Esophagus muscularis mucosa (tissue), 4 donors: ENCODE data around the gene ABCA1. TPM values are rescaled to one million over a fixed set of nuclear protein-coding genes. Genes with fewer than 3 reads are reported as not detected.

Experiments
- DNase-seq: peaks from one replicate; pipeline ENCODE4 v3.0.0-alpha.2; 2017; ENCODE audit errors: extremely low spot score
- H3K27ac ChIP-seq, 4 donors: fragments of 200-600 bp; sonication (generic); replicated peaks in 1 of 4; 1 replicate in 3 of 4; 2 replicates in 1 of 4; pipeline ENCODE4 v1.5.1; 2016 to 2019; ENCODE audit warnings: mild to moderate bottlenecking in 1 of 4
- H3K27me3 ChIP-seq, 4 donors: fragments of 200-600 bp; sonication (generic); one replicate each; pipeline versions ENCODE4 v1.5.1 to v1.6.0; 2016 to 2019
- H3K36me3 ChIP-seq, 4 donors: fragments of 200-600 bp; sonication (generic); one replicate each; pipeline ENCODE4 v1.5.1; 2016 to 2019
- H3K4me1 ChIP-seq, 4 donors: fragments of 200-600 bp; sonication (generic); one replicate each; pipeline ENCODE4 v1.5.1; 2016 to 2019
- H3K4me3 ChIP-seq, 4 donors: fragments of 200-600 bp; sonication (generic); 1 replicate in 2 of 4; 2 replicates in 2 of 4; pipeline ENCODE4 v1.5.1; 2016 to 2019; ENCODE audit warnings: mild to moderate bottlenecking in 4 of 4, moderate library complexity in 1 of 4
- H3K9me3 ChIP-seq, 4 donors: fragments of 200-600 bp; sonication (generic); 1 replicate in 3 of 4; 2 replicates in 1 of 4; pipeline ENCODE4 v1.5.1; 2016 to 2019
- EP300 ChIP-seq: sonication (generic); formaldehyde crosslinking; IDR thresholded peaks from one replicate; pipeline ENCODE4 v1.6.1; 2017; ENCODE audit warnings: antibody characterized with exemption
- POLR2A ChIP-seq: fragments of 450-650 bp; IDR thresholded peaks from one replicate; pipeline ENCODE4 v1.6.1; 2017; ENCODE audit warnings: antibody characterized with exemption, moderate library complexity, mild to moderate bottlenecking, low read depth
- POLR2AphosphoS5 ChIP-seq, 2 donors: sonication (generic); formaldehyde crosslinking; IDR thresholded peaks; one replicate each; pipeline ENCODE4 v1.6.1; 2017; ENCODE audit warnings: antibody characterized with exemption in 2 of 2
- WGBS: methylation state at CpG from one replicate; pipeline ENCODE4 v1.1.5; 2018; 5-methylcytosine and 5-hydroxymethylcytosine counted together
- intact Hi-C: fragments of 100-400 bp; cut with DNase I; formaldehyde crosslinking; loops from one replicate; pipeline ENCODE4 v1.15.1; 2023
- total RNA-seq, 4 donors: library from RNA; depleted of rRNA; stranded (reverse); fragments of >200 nt; gene quantifications; one replicate each; pipeline versions ENCODE4 v1.1.0 to v1.2.1, GENCODE V29; 2016
- TF ChIP-seq, protein P1 (sequence below), 3 experiments: fragments of 200-600 bp in 2 of 3; fragments of 450-650 bp in 1 of 3; sonication (generic) in 2 of 3; IDR thresholded peaks; one replicate each; pipeline ENCODE4 v1.5.1; 2017 to 2019; ENCODE audit warnings: antibody characterized with exemption in 3 of 3, mild to moderate bottlenecking in 2 of 3, moderate library complexity in 1 of 3

ABCA1 gene
- total RNA-seq, 4 donors from 2014 or later, result 47.8 to 73.9 (median 54.7) TPM

DNA sequence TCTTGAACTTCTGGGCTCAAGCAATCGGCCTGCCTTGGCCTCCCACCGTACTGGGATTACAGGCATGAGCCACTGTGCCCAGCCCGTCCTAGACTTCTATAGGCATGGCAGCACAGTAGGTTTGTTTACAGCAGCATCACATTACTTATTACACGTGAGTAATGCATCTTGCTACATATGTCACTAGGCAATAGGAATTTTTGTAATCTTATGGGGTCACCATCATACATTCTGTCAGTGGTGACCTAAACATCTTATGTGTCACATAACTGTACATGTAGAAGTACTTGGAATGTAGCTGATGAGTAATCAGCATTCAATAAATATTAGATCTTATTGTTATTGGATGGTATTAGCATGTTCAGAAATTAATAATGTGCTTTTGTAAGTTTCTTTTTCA is 22.9 kb upstream of the ABCA1 start:
- TF ChIP-seq POLR2AphosphoS5 (IDR thresholded peaks at IDR 0.05) (no peak), POLR2A (no peak), EP300 (no peak)
- TF ChIP-seq, protein P1, sequence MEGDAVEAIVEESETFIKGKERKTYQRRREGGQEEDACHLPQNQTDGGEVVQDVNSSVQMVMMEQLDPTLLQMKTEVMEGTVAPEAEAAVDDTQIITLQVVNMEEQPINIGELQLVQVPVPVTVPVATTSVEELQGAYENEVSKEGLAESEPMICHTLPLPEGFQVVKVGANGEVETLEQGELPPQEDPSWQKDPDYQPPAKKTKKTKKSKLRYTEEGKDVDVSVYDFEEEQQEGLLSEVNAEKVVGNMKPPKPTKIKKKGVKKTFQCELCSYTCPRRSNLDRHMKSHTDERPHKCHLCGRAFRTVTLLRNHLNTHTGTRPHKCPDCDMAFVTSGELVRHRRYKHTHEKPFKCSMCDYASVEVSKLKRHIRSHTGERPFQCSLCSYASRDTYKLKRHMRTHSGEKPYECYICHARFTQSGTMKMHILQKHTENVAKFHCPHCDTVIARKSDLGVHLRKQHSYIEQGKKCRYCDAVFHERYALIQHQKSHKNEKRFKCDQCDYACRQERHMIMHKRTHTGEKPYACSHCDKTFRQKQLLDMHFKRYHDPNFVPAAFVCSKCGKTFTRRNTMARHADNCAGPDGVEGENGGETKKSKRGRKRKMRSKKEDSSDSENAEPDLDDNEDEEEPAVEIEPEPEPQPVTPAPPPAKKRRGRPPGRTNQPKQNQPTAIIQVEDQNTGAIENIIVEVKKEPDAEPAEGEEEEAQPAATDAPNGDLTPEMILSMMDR (IDR thresholded peaks at IDR 0.05), result no peak
- Histone ChIP-seq H3K27ac (no peak overlapping the region), H3K9me3 (no peaks in the 10 kb centered on the region), H3K4me1 (no peaks in the 10 kb centered on the region), H3K36me3 (no peaks in the 10 kb centered on the region), H3K4me3 (no peak overlapping the region), H3K27me3 (no peaks in the 10 kb centered on the region)
- DNase-seq, result no peak
- WGBS, result 91% methylated on average over 4 of the region's 4 CpGs
- intact Hi-C loops, result no loop called here

DNA sequence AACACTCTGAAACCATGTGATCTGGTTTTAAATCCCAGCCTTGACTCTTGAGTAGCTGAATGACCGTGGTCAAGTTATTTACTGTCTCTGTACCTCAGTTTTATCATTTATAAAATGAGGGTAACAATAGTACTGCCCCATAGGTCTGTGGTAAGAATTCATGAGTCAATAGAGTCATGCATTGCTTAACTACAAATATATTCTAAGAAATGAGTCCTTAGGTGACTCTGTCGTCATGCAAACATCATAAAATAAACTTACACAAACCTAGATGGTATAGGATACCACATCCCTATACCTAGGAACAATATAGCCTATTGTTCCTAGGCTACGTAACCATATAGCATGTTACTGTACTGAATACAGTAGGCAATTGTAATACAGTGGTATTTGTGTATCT is 20.3 kb upstream of the ABCA1 start:
- Histone ChIP-seq H3K4me1 (no peaks in the 10 kb centered on the region), H3K27me3 (no peaks in the 10 kb centered on the region), H3K27ac (no peak overlapping the region), H3K4me3 (no peak overlapping the region), H3K9me3 (no peaks in the 10 kb centered on the region), H3K36me3 (no peaks in the 10 kb centered on the region)
- TF ChIP-seq, protein P1 (IDR thresholded peaks at IDR 0.05), result no peak
- no peak for TF ChIP-seq POLR2AphosphoS5 (IDR thresholded peaks at IDR 0.05)
- TF ChIP-seq EP300, result no peak
- no peak for TF ChIP-seq POLR2A
- intact Hi-C loops, result no loop called here
- no peak for DNase-seq
- WGBS, result 91% methylated on average over 3 of the region's 3 CpGs

DNA sequence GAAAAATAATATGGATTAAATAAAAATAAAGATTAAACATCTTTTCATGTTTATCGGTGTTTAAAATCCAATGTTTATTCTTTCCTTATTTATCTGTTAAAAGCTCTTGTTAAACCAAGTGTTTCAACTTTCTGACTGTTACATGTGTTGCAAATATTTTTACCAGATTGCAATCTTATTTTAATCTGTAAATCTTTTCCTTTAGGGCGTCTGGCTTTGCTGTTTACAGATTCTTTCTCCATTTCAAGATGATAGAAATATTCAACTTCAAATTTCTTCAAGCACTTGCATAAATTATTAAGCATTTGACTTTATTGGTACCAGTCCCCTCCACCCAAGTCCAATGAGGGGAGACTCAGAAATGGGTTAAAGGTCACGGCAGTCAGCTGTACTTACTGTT is 16.9 kb upstream of the ABCA1 start:
- TF ChIP-seq POLR2AphosphoS5 (IDR thresholded peaks at IDR 0.05) (no peak), POLR2A (no peak), EP300 (no peak)
- TF ChIP-seq, protein P1 (IDR thresholded peaks at IDR 0.05), result no peak
- Histone ChIP-seq H3K4me3 (no peak overlapping the region), H3K36me3 (no peaks in the 10 kb centered on the region), H3K9me3 (no peaks in the 10 kb centered on the region), H3K27me3 (no peaks in the 10 kb centered on the region), H3K4me1 (no peaks in the 10 kb centered on the region), H3K27ac (no peak overlapping the region)
- DNase-seq, result no peak
- WGBS, result 89% methylated on average over 3 of the region's 3 CpGs
- intact Hi-C loops, result no loop called here

- H3K9me3 ChIP-seq, result no peaks in the 10 kb centered on the region
- no peak overlapping the region for H3K27ac ChIP-seq
- WGBS, result 44% methylated on average over 2 of the region's 2 CpGs
- intact Hi-C loops, result no loop called here
- no peaks in the 10 kb centered on the region for H3K4me1 ChIP-seq
- TF ChIP-seq, protein P1 (IDR thresholded peaks at IDR 0.05), result no peak
- no peak for TF ChIP-seq EP300
- no peaks in the 10 kb centered on the region for H3K36me3 ChIP-seq
- DNase-seq, result no peak
- no peaks in the 10 kb centered on the region for H3K27me3 ChIP-seq
- H3K4me3 ChIP-seq, result no peak overlapping the region
Measured at GRCh38 chr9:104944356-104944755, 16.4 kb upstream of the ABCA1 start.

GRCh38 chr9:104941597-104941996 is 13.6 kb upstream of the ABCA1 start:
- Histone ChIP-seq H3K9me3 (no peaks in the 10 kb centered on the region), H3K27ac (no peak overlapping the region), H3K4me1 (peaks cover 0 to 5% (median 1%) of the 10 kb centered on the region in 4 donors), H3K4me3 (no peak overlapping the region), H3K27me3 (no peaks in the 10 kb centered on the region), H3K36me3 (no peaks in the 10 kb centered on the region)
- 41% methylated on average over 1 of the region's 1 CpG for WGBS
- TF ChIP-seq, protein P1 (IDR thresholded peaks at IDR 0.05), result no peak
- intact Hi-C loops, result no loop called here
- no peak for DNase-seq
